ENCODE results near the gene ALOX12B.
"Not testable (repeated sequence)": the region's sequence is repeated elsewhere in the genome, so short reads cannot be mapped to it uniquely, and the experiment has no call there.

Gene ALOX12B

GRCh38 chr17:8072341-8072728 is 15.2 kb downstream of the ALOX12B start:
- in situ Hi-C loops (cut with HindIII; ENCODE audit: low pct_ligation_motif_present, low pct_unique_long_range_greater_than_20kb, low sequenced_read_pairs) = no loop called here
- DNase-seq = no peak

GRCh38 chr17:8071496-8071895 is 16.0 kb downstream of the ALOX12B start:
- no peak for DNase-seq
- in situ Hi-C loops (cut with HindIII; ENCODE audit: low pct_ligation_motif_present, low pct_unique_long_range_greater_than_20kb, low sequenced_read_pairs) = no loop called here

- in situ Hi-C loops (cut with HindIII; ENCODE audit: low pct_ligation_motif_present, low pct_unique_long_range_greater_than_20kb, low sequenced_read_pairs) = no loop called here
- no peak for DNase-seq
These were observed 18.0 kb downstream of the ALOX12B start for GRCh38 chr17:8069587-8069860.

- no peak for DNase-seq
- in situ Hi-C loops (cut with HindIII; ENCODE audit: low pct_ligation_motif_present, low pct_unique_long_range_greater_than_20kb, low sequenced_read_pairs) = no loop called here
These were observed 18.6 kb downstream of the ALOX12B start for GRCh38 chr17:8068736-8069586.

GRCh38 chr17:8067806-8068205 is 19.7 kb downstream of the ALOX12B start:
- in situ Hi-C loops (cut with HindIII; ENCODE audit: low pct_ligation_motif_present, low pct_unique_long_range_greater_than_20kb, low sequenced_read_pairs) = no loop called here
- no peak for DNase-seq

- in situ Hi-C loops (cut with HindIII; ENCODE audit: low pct_ligation_motif_present, low pct_unique_long_range_greater_than_20kb, low sequenced_read_pairs) = no loop called here
- no peak for DNase-seq
These were observed 20.4 kb downstream of the ALOX12B start for GRCh38 chr17:8066841-8067775.

- no peak for DNase-seq
- in situ Hi-C loops (cut with HindIII; ENCODE audit: low pct_ligation_motif_present, low pct_unique_long_range_greater_than_20kb, low sequenced_read_pairs) = no loop called here
These were observed 22.9 kb downstream of the ALOX12B start for GRCh38 chr17:8064561-8065019.

- in situ Hi-C loops (cut with HindIII; ENCODE audit: low pct_ligation_motif_present, low pct_unique_long_range_greater_than_20kb, low sequenced_read_pairs) = no loop called here
- no peak for DNase-seq
These were observed 23.6 kb downstream of the ALOX12B start for GRCh38 chr17:8063761-8064534.

- in situ Hi-C loops (cut with HindIII; ENCODE audit: low pct_ligation_motif_present, low pct_unique_long_range_greater_than_20kb, low sequenced_read_pairs) = no loop called here
- no peak for DNase-seq
These were observed 24.6 kb downstream of the ALOX12B start for GRCh38 chr17:8062807-8063483.

- in situ Hi-C loops (cut with HindIII; ENCODE audit: low pct_ligation_motif_present, low pct_unique_long_range_greater_than_20kb, low sequenced_read_pairs) = no loop called here
- DNase-seq = no peak
These were observed 25.1 kb downstream of the ALOX12B start for GRCh38 chr17:8062435-8062806.

- DNase-seq; in situ Hi-C loops (cut with HindIII; ENCODE audit: low pct_ligation_motif_present, low pct_unique_long_range_greater_than_20kb, low sequenced_read_pairs): not testable (repeated sequence)
These were observed 25.7 kb downstream of the ALOX12B start for GRCh38 chr17:8061851-8062250.

- peak; percentile 79 for DNase-seq
- in situ Hi-C loops (cut with HindIII; ENCODE audit: low pct_ligation_motif_present, low pct_unique_long_range_greater_than_20kb, low sequenced_read_pairs) = no loop called here
These were observed 27.2 kb downstream of the ALOX12B start for GRCh38 chr17:8060274-8060673.

- no peak for DNase-seq
- in situ Hi-C loops (cut with HindIII; ENCODE audit: low pct_ligation_motif_present, low pct_unique_long_range_greater_than_20kb, low sequenced_read_pairs) = no loop called here
These were observed 28.4 kb downstream of the ALOX12B start for GRCh38 chr17:8059131-8059530.

- peak; percentile 83 for DNase-seq
- in situ Hi-C loops (cut with HindIII; ENCODE audit: low pct_ligation_motif_present, low pct_unique_long_range_greater_than_20kb, low sequenced_read_pairs) = no loop called here
These were observed 29.8 kb downstream of the ALOX12B start for GRCh38 chr17:8057691-8058114.

- in situ Hi-C loops (cut with HindIII; ENCODE audit: low pct_ligation_motif_present, low pct_unique_long_range_greater_than_20kb, low sequenced_read_pairs) = no loop called here
- DNase-seq = no peak
These were observed 30.4 kb downstream of the ALOX12B start for GRCh38 chr17:8056976-8057625.

GRCh38 chr17:8056232-8056975 is 31.1 kb downstream of the ALOX12B start:
- DNase-seq = no peak
- in situ Hi-C loops (cut with HindIII; ENCODE audit: low pct_ligation_motif_present, low pct_unique_long_range_greater_than_20kb, low sequenced_read_pairs) = no loop called here

- no peak for DNase-seq
- in situ Hi-C loops (cut with HindIII; ENCODE audit: low pct_ligation_motif_present, low pct_unique_long_range_greater_than_20kb, low sequenced_read_pairs) = no loop called here
These were observed 31.7 kb downstream of the ALOX12B start for GRCh38 chr17:8055851-8056231.
